ENCODE measurements around the gene CRIP3.

Gene CRIP3

DNA sequence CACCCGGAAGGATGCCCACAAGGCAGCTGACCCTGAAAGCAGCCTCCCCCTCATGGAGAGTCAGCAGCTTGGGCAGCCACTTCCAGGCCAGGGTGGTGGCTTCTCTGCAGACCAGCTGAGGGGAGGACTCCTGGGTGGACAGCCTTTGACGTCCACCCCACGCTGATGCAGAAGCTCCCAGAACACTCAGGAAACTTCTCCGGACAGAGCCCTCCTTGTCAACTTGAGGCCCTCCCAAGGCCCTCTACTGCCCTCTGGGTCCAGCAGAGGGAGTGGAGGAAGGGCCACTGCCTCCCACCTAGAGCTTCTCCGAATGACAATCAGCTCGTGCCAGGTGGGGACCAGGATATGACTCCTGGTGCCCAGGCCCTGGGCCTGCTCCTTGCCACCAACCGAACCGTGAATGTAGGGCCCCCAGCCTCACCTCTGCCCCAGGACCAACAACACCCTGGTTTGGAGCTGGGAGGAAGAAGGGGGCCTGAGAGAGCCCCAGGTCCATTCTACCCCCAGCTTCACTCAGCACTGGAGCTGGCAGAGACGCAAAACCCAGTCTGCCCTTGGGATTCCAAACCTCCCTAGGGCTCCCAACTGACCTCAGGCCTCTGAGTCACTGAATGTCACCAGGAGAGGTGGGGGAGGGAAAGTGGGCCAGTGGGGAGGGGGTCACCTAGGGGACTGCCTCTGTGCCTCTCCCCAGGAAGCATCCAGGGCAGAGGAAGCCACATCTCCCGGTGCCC, 21.5 kb downstream of the CRIP3 start:
- DNase-seq: no peak

DNA sequence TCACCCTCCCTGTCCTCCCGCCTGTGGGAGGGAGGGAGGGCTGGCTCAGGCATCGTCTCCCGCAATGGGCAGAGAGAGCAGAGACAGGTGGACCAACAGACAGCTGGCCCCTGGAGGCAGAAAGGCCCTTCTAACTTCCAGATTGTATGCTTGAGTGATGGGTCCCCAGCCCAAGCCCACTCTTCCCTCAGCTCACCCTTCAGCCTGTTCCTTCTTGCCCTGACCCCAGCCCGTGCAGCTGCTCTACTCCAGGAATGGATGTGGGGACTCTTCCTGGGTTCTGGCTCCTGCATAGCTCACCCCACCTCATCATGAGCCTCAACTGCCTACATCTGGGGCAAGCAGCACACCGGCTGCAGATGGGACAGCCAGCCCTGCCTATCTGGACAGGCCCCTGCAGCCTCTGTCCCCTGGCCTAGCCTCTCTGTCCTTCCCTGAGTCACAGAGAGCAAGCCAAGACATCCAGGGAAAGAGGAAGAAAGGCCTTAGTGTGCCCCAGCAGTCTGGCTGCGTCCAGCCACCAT, 22.1 kb downstream of the CRIP3 start:
- no peak for DNase-seq

- DNase-seq: no peak
These were observed 22.8 kb downstream of the CRIP3 start for GRCh38 chr6:43285832-43286231.

DNA sequence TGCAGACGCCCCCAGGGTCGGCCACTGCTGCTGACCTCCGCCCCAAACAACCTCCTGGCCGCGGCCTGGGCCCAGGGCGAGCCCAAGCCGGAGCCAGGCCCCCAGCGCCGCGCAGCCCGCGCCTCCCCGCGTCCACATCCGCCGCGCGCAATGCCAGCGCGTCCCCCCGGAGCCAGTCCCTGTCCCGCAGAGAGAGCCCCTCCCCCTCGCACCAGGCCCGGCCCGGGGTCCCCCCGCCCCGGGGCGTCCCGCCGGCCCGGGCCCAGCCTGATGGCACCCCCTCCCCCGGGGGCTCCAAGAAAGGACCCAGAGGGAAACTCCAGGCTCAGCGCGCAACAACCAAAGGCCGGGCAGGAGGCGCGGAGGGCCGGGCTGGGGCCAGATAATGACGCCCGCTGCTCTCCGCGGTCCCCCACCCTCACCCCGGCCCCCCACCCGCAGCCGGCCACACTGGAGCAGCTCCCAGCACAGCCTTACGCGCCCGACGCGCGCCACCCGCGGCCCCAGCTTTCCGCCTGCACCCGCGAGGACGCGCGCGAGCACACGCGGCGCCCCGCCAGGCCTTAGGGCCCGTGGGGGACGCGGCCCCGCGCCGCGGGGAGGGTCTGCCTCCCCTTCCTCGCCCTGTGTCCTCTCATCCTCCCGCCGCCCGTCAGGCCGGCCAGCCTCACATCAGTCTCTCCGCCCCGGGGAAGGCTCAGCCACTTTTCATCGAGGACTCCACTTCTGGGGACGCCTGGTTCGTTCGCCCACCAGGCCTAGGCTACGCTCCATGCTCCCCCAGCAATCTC, 23.4 kb downstream of the CRIP3 start:
- DNase-seq: no peak

DNA sequence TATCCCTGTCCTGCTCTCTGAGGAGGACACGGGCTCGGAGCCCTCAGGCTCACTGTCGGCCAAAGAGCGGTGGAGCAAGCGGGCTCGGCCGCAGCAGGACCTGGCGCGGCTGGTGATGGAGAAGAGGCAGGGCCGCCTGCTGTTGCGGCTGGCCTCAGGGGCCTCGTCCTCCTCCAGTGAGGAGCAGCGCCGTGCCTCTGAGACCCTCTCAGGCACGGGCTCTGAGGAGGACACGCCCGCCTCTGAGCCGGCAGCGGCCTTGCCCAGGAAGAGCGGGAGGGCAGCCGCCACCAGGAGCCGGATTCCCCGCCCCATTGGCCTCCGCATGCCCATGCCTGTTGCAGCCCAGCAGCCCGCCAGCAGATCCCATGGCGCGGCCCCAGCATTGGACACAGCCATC, 24.7 kb downstream of the CRIP3 start:
- peak; percentile 5 for DNase-seq

DNA sequence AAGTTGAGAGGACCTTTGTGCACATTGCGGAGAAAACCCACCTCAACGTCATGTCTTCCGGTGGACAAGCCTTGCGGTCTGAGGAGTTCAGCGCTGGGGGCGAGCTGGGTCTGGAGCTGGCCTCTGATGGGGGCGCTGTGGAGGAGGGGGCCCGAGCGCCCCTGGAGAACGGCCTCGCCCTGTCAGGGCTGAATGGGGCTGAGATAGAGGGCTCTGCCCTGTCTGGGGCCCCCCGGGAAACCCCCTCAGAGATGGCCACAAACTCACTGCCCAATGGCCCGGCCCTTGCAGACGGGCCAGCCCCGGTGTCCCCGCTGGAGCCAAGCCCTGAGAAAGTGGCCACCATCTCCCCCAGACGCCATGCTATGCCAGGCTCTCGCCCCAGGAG, 25.1 kb downstream of the CRIP3 start:
- DNase-seq: no peak

DNA sequence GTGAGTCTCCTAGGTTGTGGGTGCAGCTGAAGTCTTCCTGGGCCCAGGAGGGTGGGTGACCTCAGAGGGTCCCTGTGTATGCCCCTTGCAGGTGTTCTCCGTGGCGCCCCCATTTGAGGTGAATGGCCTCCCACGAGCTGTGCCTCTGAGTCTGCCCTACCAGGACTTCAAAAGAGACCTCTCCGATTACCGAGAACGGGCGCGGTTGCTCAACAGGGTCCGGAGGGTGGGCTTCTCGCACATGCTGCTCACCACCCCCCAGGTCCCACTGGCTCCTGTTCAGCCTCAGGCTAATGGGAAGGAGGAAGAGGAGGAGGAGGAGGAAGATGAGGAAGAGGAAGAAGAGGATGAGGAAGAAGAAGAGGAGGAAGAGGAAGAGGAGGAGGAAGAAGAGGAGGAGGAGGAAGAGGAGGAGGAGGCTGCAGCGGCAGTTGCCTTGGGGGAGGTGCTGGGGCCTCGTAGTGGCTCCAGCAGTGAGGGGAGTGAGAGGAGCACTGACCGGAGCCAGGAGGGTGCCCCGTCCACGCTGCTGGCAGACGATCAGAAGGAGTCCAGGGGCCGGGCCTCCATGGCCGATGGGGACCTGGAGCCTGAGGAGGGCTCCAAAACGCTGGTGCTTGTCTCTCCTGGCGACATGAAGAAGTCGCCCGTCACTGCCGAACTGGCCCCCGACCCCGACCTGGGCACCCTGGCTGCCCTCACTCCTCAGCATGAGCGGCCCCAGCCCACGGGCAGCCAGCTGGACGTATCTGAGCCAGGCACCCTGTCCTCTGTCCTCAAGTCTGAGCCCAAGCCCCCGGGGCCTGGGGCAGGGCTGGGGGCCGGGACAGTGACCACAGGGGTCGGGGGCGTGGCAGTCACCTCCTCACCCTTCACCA, 25.8 kb downstream of the CRIP3 start:
- DNase-seq: no peak

- no peak for DNase-seq
These were observed 26.6 kb downstream of the CRIP3 start for GRCh38 chr6:43282060-43282459.

DNA sequence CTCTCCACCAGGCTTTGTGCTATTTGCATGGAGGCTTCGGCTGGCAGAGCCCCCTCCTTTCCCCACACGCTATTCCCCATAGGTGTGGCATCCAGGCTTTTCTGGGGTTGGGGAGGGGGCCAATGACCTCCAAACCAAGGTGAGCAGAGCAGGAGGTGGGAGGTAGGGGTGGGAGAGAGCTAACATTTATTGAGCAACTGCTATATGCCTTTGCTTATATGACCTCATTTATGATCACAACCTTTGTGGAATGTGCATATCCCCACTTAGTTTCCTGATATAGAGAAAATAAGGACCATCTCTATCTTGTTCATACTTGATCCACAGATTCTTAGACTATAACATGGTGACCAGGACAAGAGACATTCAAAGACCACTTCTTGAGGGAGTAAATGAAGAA, 28.4 kb downstream of the CRIP3 start:
- no peak for DNase-seq

GRCh38 chr6:43278524-43279078, 30.0 kb downstream of the CRIP3 start:
- DNase-seq: no peak

DNA sequence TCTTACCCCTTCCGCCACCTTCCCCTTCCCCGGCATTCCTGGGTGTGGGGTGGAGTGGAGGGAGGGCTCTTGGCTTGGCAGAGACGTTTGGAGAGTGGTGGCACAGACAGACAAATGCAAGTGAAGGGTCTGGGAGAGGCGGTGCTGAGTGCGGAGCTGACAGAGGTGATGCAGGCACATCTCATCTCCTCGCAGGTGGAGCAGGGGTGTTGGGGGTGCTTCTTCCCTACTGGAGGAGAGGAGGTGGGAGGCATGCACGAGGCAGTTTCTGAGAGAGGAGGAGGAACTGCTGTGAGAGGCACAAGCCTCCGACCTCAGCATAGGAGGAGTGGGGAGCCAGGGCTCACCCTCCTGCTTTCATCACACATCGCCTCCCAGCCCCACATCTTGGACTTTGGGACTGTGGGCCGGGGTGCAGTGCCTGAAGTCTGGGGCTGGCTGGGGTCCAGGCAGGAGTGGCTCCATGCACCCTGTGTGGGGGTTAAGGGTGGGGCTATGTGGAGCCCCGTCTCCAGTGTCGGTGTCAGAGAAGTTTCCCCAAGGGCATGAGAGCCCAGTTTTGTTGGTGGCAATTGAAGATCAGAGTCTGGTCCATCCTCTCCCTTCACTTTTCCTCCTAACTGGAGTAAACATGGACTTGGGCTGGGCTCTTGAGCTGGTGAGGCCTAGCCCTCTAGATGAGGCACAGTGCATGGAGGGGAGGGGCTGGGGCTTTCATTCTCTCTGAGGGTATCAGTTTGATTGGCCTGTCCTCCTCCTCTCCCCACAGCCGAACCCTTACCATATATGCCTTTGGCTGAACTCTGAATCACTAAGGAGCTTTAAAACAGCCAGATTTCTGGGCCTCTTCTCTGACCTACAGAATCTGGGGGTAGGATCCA, 30.7 kb downstream of the CRIP3 start:
- DNase-seq: no peak

GRCh38 chr6:43277306-43277642, 31.4 kb downstream of the CRIP3 start:
- DNase-seq: no peak

DNA sequence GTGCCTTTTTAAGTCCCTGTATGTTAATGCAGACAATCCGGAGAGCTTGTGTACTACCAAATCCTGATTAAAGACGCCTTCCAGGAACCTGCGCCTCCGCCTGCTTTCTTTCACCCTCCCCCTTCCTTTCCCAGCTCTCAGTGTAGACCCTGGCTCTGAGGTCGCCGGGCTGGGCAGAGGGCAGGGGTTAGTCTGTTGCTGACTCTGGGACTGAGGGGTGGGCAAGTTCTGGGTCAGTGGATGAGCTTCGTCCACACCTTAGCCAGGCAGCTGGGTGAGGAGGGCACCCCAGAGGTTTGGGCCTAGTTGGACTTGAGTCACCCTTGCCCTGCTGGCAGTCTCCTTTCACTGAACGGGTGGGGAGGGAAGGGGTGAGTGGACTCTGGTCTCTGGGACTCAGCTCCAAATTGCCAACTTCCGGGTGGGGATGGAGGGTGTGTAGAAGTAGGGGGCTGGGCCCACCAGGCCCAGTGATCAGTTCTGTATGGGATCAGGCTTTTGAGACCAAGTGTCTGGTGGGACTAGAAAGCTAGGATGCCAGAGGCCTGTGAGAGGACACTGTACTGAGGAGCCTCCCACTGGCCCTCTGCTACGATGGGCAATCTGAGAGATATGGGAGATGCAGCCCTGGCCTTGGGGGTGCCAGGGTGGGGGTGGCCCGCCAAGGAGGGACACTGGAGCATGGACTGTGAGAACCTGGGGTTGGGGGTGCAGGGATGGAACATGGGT, 31.9 kb downstream of the CRIP3 start:
- no peak for DNase-seq

- no peak for DNase-seq
These were observed 32.6 kb downstream of the CRIP3 start for GRCh38 chr6:43275801-43276576.

- no peak for DNase-seq
These were observed 33.6 kb downstream of the CRIP3 start for GRCh38 chr6:43274916-43275597.

DNA sequence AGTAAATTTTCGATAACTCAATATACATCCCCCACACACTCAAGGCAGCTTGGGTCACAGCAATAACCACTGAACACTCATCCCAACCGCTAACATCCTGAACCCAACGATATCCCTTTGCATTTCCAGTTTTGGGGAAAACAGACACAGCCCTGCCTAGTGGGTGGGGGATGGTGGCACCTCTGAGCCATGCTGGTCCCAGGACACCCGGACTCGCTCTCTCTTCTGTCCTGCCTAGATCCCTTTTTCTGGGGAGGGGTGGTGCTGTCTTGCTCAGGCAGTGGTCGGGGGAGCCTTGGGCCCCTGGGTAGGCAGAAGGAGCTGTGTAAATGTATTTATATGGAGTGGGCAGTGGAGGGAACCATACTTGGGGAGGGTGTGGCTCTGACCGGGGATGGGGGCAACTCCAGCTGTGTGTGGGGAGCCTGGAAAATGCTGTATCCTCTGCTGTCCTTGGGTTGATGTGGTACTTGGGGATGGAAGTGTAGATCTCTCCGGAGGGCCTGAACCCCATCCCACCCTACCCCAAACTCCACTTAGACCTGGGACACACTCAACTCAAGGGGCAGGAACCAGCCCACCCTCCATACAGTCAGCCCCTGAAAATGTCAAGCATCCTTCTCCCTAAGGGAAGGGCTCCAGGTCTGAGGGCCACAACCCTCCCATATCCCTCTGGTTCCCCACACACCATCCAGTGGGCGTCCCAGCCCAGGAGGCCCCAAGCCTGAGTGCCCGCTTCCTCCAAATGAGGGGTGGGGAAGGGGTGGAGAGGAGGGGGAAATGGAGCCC, 34.3 kb downstream of the CRIP3 start:
- no peak for DNase-seq

- no peak for DNase-seq
These were observed 34.9 kb downstream of the CRIP3 start for GRCh38 chr6:43273707-43274106.

DNA sequence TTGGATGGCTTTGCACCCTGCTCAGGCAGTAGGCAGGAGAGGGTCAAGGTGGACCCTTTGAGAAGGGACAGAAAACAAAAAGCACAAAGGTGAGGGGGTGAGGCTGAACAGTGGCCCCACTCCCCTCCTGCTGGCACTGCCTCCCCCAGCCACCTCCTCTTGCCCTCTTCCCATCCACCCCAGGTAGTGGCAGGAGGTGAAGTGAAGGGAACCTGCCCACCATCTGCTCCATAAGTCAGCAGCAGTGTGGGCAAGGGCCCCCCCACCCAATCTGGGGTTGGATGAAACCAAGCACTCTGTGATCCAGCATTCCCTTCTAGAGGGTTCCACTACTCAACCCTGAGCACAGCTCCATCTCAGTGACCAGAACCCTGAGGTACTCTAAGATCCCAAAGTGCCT, 36.7 kb downstream of the CRIP3 start:
- DNase-seq: no peak

Measured in NCI-H774 (cell line).